Smooth muscle cell (in vitro differentiated cells): ENCODE data around the gene TSC22D4. TPM values are rescaled to one million over a fixed set of nuclear protein-coding genes. Genes with fewer than 3 reads are reported as not detected.

Source experiments
- DNase-seq: peaks from one replicate; lab custom pipeline; 2025; ENCODE audit not compliant: unreplicated experiment; lab: John Stamatoyannopoulos, UW
- H2AFZ ChIP-seq: fragments of 200-600 bp; sonication (generic); 2 replicates; pipeline ENCODE4 v1.6.0; 2016; ENCODE audit warnings: antibody characterized with exemption, low read depth, mild to moderate bottlenecking
- H3F3A ChIP-seq: fragments of 200-600 bp; sonication (generic); 2 replicates; pipeline ENCODE4 v1.6.0; 2017; ENCODE audit warnings: antibody characterized with exemption, low read depth
- H3K27ac ChIP-seq: fragments of 200-600 bp; sonication (generic); 2 replicates; pipeline ENCODE4 v1.5.1; 2016; ENCODE audit warnings: low read depth, mild to moderate bottlenecking
- H3K27me3 ChIP-seq: fragments of 200-600 bp; sonication (generic); 2 replicates; pipeline ENCODE4 v1.6.1; 2016; ENCODE audit warnings: low read depth, mild to moderate bottlenecking
- H3K36me3 ChIP-seq: fragments of 200-600 bp; sonication (generic); 2 replicates; pipeline ENCODE4 v1.5.1; 2016; ENCODE audit warnings: low read depth
- H3K4me1 ChIP-seq: fragments of 200-600 bp; sonication (generic); 2 replicates; pipeline ENCODE4 v1.5.1; 2016; ENCODE audit warnings: low read depth
- H3K4me2 ChIP-seq: fragments of 200-600 bp; sonication (generic); 2 replicates; pipeline ENCODE4 v1.6.0; 2016; ENCODE audit warnings: mild to moderate bottlenecking
- H3K4me3 ChIP-seq: fragments of 200-600 bp; sonication (generic); 2 replicates; pipeline ENCODE4 v1.5.1; 2016; ENCODE audit warnings: mild to moderate bottlenecking
- H3K79me2 ChIP-seq: fragments of 200-600 bp; sonication (generic); 2 replicates; pipeline ENCODE4 v1.6.0; 2016; ENCODE audit warnings: low read depth, mild to moderate bottlenecking
- H3K9ac ChIP-seq: fragments of 200-600 bp; sonication (generic); 2 replicates; pipeline ENCODE4 v1.6.0; 2016; ENCODE audit warnings: low read depth
- H3K9me3 ChIP-seq: fragments of 200-600 bp; sonication (generic); replicated peaks from 2 replicates; pipeline ENCODE4 v1.5.1; 2016; ENCODE audit warnings: low read depth
- H4K20me1 ChIP-seq: fragments of 200-600 bp; sonication (generic); 2 replicates; pipeline ENCODE4 v1.6.0; 2016; ENCODE audit warnings: low read depth
- CTCF ChIP-seq: fragments of 200-600 bp; sonication (generic); IDR thresholded peaks from 2 replicates; pipeline ENCODE4 v1.5.1; 2017; ENCODE audit warnings: borderline replicate concordance, mild to moderate bottlenecking, antibody characterized with exemption; ENCODE audit not compliant: insufficient read depth, poor library complexity, severe bottlenecking
- WGBS: methylation state at CpG from one replicate; pipeline ENCODE4 v1.1.7; 2016; ENCODE audit warnings: low lambda C conversion rate; 5-methylcytosine and 5-hydroxymethylcytosine counted together
- polyA plus RNA-seq: library from polyadenylated mRNA; unstranded; fragments of >200 nt; fragmentation: Nextera tagmentation; extraction: Ambion mirVana; gene quantifications from 2 replicates; pipeline ENCODE4 v1.2.1, GENCODE V29; 2016
- total RNA-seq: library from RNA; depleted of rRNA; stranded (reverse); fragments of >200 nt; gene quantifications from 2 replicates; pipeline ENCODE4 v1.2.3, GENCODE V29; 2014

TSC22D4 gene
- total and polyA plus RNA-seq, 2 experiments from 2014 or later, result 20.0 to 51.1 TPM

DNA sequence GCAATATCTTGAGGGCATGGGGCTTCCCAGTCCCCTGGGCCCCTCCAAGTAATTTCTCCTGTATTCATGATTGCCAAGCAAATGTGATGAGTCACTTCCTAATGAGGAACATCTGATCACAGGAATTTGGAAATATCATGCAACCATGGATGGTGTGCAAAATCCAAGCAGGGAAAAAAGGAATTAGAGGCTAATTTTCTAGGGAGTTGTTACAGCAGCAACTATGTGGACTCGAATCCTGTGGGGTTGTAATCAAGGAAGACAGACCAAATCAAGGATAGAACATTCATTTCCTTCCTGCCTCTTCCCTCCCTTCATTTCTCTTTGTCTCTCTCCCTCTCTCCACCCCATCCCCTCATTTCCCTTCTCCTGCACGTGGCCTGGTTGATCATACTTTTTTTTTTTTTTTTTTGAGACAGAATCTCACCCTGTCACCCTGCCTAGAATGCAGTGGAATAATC is 36.1 kb upstream of the TSC22D4 start:
- no peak overlapping the region for H3K27ac ChIP-seq
- TF ChIP-seq CTCF, result no peak
- H3F3A ChIP-seq, result peaks cover 9% of the 10 kb centered on the region
- H3K4me3 ChIP-seq, result no peak overlapping the region
- no peak for DNase-seq
- no peaks in the 10 kb centered on the region for H3K36me3 ChIP-seq
- H2AFZ ChIP-seq, result no peak overlapping the region
- no peak overlapping the region for H3K9ac ChIP-seq
- WGBS, result 23% methylated on average over 2 of the region's 2 CpGs
- H3K9me3 ChIP-seq, result no peaks in the 10 kb centered on the region
- H3K4me2 ChIP-seq, result no peak overlapping the region
- no peaks in the 10 kb centered on the region for H3K79me2 ChIP-seq
- H3K27me3 ChIP-seq, result no peaks in the 10 kb centered on the region
- H4K20me1 ChIP-seq, result no peaks in the 10 kb centered on the region
- H3K4me1 ChIP-seq, result no peaks in the 10 kb centered on the region

- H3K27ac ChIP-seq, result no peak overlapping the region
- no peak for TF ChIP-seq CTCF
- H3K27me3 ChIP-seq, result no peaks in the 10 kb centered on the region
- H4K20me1 ChIP-seq, result no peaks in the 10 kb centered on the region
- H3F3A ChIP-seq, result peaks cover 9% of the 10 kb centered on the region
- no peaks in the 10 kb centered on the region for H3K4me1 ChIP-seq
- H3K36me3 ChIP-seq, result no peaks in the 10 kb centered on the region
- no peak overlapping the region for H3K4me3 ChIP-seq
- H3K9me3 ChIP-seq, result no peaks in the 10 kb centered on the region
- 88% methylated on average over 9 of the region's 9 CpGs for WGBS
- H3K79me2 ChIP-seq, result no peaks in the 10 kb centered on the region
- no peak overlapping the region for H3K4me2 ChIP-seq
- no peak overlapping the region for H3K9ac ChIP-seq
- H2AFZ ChIP-seq, result no peak overlapping the region
- DNase-seq, result no peak
Measured at GRCh38 chr7:100513212-100513810, 34.3 kb upstream of the TSC22D4 start.

- Histone ChIP-seq H3K27ac (no peak overlapping the region), H3K36me3 (no peaks in the 10 kb centered on the region), H2AFZ (no peak overlapping the region), H4K20me1 (no peaks in the 10 kb centered on the region), H3K4me1 (no peaks in the 10 kb centered on the region), H3K79me2 (no peaks in the 10 kb centered on the region), H3K4me3 (no peak overlapping the region), H3K9ac (no peak overlapping the region), H3K4me2 (no peak overlapping the region), H3K9me3 (no peaks in the 10 kb centered on the region), H3K27me3 (no peaks in the 10 kb centered on the region), H3F3A (peaks cover under 1% of the 10 kb centered on the region)
- WGBS, result 88% methylated on average over 9 of the region's 9 CpGs
- DNase-seq, result no peak
- TF ChIP-seq CTCF, result no peak
Measured at GRCh38 chr7:100510437-100511239, 31.6 kb upstream of the TSC22D4 start.
